ENCODE data around the gene TMEM52B.

GRCh38 chr12:10223208-10223607 is 44.4 kb downstream of the TMEM52B start:
- TF ChIP-seq CTCF (IDR thresholded peaks at IDR 0.05) (no peak), POLR2A (IDR thresholded peaks at IDR 0.05) (no peak)

Data from adrenal gland (tissue), 5 donors.